ENCODE data around the gene ZNF821.

GRCh38 chr16:71915350-71915749, 31.4 kb upstream of the ZNF821 start:
- TF ChIP-seq POLR2AphosphoS5 (IDR thresholded peaks at IDR 0.05; ENCODE audit: low read depth, low read length) = no peak
- TF ChIP-seq, protein P1, sequence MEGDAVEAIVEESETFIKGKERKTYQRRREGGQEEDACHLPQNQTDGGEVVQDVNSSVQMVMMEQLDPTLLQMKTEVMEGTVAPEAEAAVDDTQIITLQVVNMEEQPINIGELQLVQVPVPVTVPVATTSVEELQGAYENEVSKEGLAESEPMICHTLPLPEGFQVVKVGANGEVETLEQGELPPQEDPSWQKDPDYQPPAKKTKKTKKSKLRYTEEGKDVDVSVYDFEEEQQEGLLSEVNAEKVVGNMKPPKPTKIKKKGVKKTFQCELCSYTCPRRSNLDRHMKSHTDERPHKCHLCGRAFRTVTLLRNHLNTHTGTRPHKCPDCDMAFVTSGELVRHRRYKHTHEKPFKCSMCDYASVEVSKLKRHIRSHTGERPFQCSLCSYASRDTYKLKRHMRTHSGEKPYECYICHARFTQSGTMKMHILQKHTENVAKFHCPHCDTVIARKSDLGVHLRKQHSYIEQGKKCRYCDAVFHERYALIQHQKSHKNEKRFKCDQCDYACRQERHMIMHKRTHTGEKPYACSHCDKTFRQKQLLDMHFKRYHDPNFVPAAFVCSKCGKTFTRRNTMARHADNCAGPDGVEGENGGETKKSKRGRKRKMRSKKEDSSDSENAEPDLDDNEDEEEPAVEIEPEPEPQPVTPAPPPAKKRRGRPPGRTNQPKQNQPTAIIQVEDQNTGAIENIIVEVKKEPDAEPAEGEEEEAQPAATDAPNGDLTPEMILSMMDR (IDR thresholded peaks at IDR 0.05) = no peak
- no peak for TF ChIP-seq REST (IDR thresholded peaks at IDR 0.05; ENCODE audit: low read depth, low read length)
- no peak for TF ChIP-seq NFIC (IDR thresholded peaks at IDR 0.05; ENCODE audit: borderline replicate concordance)

All from SK-N-SH (cell line).